HG03066 (cell line): ENCODE data around the gene EED.
"Not testable (repeated sequence)": the region's sequence is repeated elsewhere in the genome, so short reads cannot be mapped to it uniquely, and the experiment has no call there.

Source experiments
- ATAC-seq: cut with Tn5 transposase; IDR thresholded peaks from one replicate; pipeline ENCODE4 v1.9.1; 2021; ENCODE audit warnings: low read depth; ENCODE audit not compliant: unreplicated experiment

Gene EED

GRCh38 chr11:86218125-86219084 lies 26.1 kb upstream of the EED start:
- peak; percentile 42 for ATAC-seq

- ATAC-seq: peak; percentile 58
These were observed 25.0 kb upstream of the EED start for GRCh38 chr11:86219311-86220193.

- ATAC-seq: no peak
These were observed 23.9 kb upstream of the EED start for GRCh38 chr11:86220653-86221052.

DNA sequence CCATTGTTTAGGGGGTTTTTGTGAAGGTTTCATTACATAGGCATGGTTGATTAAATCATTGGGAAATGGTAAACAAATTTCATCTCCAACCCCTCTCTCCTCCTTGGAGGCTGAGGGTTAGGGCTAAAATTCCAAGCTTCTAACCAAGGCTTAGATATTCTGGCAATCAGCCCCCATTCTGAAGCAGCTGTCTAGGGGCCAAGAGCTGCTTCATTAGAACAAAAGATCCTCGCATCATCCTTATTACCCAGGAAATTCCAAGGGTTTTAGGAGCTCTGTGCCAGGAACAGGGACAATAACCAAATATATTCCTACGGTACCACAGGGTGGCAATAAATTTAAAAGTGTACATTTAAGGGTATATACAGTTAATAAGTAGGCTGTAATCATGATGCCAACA lies 22.5 kb upstream of the EED start:
- no peak for ATAC-seq

GRCh38 chr11:86224575-86224974 lies 20.0 kb upstream of the EED start:
- not testable (repeated sequence) for ATAC-seq

GRCh38 chr11:86225344-86225743 lies 19.2 kb upstream of the EED start:
- ATAC-seq: not testable (repeated sequence)

DNA sequence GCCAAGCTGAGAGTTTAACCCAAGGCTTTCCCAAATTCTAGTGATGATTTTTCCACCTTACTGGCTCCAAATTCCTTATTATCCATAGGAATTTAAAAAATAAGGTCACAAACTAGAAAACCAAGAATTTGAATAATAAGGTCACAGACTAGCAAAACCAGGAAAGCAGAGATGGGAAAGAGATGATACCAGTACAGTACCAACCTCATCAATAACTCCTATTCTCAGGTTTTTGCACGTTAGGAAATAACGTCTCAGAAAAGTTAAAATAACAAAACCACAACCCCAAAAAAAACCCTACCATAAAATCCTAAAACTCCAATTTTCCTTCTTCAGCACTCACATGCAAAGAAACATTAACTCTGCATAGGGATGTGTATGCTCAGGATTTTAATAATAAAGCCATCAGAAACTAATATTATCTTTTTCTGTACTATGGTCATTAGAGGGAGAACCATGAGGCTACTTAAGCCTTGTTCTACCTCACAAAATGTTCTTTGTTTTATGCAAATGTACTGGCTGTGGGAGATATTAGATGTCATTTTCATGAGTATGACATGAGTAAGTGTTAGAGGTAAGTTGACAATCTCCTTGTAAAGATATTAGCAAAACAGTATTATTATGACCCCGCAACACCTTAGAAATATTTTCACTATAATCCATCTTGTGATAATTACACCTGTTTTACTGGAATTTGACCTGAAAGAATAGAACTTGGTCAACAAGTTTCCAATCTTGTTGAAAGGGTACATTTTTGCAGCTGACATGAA lies 16.1 kb upstream of the EED start:
- no peak for ATAC-seq

- ATAC-seq: not testable (repeated sequence)
These were observed 15.6 kb upstream of the EED start for GRCh38 chr11:86229039-86229330.

DNA sequence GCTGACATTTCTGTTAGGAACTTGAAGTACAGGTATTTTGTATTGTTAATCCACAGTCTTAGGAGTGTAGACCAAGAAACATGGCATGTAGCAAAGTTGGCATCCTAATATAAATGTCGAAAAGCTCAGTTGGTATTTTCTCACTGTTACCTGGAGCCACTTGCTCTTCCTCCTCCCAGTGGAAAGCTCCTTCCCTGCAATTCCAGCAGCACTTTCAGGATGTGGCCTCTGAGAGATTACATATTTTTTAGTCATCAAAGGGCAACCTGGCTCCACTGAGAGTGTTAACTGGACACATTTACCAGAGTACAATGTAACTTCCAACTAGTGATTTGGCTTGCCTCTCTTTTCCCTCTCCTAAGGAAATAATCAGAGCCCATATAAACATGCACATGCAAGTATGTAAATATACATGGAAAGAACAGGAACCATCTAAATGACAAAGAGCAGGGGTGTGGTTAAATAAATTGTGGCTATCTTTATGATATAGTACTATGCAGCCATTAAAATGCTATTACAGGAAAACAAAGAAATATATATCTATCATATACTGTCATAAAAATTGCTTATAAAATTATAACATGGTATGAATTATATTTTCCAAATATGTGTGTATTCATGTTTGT lies 14.3 kb upstream of the EED start:
- ATAC-seq: no peak

GRCh38 chr11:86230921-86231434 lies 13.6 kb upstream of the EED start:
- no peak for ATAC-seq

DNA sequence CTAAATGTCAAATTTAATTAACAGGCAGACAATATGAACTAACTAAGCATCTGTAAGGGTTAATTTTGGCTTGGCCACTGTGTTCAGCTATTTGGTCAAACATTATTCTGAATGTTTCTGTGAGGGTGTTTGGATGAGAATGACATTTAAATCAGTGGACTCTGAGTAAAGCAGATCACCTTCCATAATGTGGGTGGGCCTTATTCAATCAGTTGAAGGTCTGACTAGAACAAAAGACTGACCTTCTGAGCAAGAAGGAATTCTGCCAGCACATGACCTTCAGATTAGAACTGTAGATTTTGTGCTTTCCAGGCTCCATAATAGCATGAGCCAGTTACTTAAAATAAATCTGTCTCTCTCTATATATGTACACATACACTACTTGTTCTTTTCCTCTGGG lies 12.0 kb upstream of the EED start:
- ATAC-seq: no peak

DNA sequence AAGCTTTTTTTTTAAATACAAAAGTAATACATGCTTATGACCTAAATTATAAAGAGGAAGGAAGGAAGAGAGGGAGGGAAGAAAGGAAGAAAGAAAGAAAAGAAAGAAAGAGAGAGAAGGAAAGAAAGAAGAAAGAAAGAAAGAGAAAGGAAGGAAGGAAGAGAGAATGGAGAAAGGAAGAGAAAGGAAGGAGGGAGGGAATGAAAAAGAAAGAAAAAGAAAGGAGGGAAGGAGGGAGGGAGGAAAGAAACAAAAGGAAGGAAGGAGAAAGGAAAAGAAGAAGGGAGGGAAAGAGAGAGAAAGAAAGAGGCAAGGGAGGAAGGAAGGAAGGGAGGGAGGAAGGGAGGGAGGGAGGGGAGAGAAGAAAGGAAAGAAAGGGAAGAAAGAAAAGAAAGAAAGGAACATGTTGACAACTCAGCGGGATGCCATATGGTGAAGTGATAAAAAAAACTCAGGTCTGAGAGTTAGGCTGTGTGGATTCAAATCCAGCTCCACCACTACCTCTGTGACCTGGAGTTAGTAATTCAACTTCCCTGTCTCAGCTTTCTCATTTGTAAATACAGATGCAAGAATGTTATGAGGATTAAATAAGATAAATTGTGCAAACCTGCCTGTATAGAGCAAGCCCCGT lies 9.6 kb upstream of the EED start:
- no peak for ATAC-seq

DNA sequence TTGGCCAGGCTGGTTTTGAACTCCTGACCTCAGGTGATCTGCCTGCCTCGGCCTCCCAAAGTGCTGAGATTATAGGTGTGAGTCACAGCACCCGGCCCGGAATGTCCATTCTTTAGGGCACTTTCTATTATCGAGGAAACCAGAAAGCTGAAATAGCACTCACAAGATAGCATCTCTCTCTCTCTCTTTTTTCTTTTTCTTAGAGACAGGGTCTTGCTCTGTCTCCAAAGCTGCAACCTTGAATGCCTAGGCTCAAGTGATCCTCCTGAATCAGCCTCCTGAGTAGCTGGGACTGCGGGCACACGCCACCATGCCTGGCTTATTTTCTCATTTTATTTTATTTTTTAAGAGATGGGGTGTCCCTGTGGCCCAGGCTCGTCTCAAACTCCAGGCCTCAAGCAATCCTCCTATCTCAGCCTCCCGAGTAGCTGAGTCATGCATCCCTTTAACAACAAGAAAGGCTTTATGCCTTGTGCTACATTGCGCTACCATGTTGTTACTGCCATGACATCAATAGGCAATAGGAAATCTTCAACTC lies 7.2 kb upstream of the EED start:
- no peak for ATAC-seq

- ATAC-seq: no peak
These were observed 4.4 kb upstream of the EED start for GRCh38 chr11:86240164-86240563.

DNA sequence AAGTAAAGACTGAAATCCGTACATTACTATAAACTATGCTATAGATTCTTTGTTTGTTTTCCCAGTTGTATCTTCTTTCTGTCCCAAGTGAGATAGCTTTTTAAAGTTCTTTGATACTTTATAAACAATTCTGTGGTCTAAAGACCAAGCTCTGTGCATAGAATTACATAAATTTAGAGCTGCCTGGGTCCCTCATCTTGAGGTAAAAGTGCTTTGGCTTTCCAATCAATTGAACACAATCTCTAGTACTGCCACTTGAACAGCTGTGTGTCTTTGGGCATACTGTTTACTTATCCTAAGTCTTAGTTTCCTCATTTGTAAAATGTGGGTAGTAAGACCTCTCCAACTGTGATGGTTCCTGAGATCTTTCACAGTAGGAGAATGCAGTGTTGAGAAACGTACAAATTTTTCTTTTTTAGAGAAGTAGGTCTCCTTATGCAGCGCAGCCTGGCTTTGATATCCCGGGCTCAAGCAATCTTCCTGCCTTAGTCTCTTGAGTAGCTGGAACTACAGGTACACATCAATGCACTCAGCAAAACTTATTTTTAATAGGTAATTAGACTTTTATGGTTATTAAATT lies 2.5 kb upstream of the EED start:
- ATAC-seq: no peak

DNA sequence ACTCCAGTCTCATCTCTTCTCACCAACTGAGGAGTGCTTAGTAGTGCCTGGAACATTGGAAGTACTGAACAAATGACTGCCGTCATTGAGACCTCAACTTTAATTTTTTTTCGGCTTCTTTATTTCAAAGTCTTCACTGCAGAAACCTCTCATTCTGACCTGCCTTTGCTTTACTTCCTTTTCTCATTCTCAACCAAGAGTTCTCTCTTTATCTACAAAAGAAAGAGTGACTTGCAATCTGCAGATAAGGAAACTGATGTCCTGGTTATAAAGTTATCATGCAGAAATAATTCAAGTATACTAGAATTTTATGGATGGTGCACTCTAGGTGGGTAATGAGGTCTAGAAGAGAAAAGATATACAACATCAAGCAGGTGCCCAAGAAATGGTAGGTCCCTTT lies 1.2 kb upstream of the EED start:
- no peak for ATAC-seq

DNA sequence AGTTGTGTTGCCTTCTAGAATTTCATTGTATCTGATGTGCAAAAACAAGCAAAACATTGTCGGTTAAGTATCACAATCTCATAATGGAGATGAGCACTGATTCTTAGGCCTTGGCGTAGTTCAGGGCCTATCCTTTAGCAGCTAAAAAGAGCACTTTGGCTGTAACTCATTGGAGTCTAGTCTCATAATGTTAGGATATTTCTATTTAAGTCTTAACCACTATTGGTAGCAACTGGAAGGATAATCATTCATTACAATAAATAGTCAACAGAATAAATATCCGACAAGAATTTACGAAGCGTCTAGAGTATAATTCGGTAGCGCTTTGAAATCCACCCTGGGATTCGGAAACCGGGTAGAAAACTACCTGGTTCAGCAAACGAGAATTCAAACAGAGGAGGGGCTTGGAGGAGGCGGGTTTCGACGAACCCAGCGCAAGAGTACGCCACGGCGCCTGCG lies 461 bp upstream of the EED start:
- peak; percentile 64 for ATAC-seq

DNA sequence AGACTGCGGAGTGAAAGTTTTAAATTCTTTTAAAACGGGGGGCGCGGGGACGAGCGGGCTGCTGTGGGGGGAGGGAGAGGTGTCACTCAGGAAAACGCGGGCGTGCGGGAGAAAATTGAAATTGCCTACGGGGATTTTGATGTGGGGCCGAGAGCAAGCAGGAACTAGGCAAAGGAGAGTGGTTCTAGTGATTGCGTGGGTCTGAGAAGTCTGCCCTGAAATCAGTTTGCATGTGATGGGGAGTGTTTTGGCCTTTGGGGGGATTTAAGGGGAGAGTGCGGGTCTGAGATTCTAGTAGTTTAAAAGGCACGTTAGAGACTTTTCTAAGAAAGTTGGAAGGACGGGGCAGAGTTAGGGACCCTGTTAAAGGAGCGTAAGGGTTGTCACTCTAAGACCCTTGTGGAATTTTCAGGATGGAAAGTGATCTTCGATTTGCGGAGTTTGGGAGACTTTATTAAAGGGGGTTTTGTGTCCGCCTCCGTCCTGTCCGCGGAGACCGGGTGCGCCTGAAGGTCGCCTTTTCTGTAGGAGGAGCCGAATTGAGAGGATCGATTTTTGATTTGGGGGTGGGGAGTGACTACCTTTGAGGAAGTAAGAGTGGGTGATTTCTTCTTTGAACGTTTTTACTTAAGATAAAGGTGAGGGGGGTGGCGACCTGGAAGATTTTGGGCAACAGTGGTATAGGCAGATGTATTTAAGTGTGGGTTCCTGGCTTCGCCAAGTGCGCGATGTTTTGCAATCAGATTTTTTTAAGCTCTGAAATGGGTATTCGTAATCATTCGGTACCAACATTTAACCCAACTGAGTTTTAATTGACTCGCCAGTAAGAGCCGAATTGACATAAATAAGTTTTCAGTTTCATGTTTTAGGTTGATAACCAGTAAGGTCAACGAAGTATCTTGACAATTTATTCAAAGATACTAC lies 1.1 kb downstream of the EED start:
- peak; percentile 24 for ATAC-seq
